Measurements from ENCODE around the gene CCDC198. TPM values are rescaled to one million over a fixed set of nuclear protein-coding genes. Genes with fewer than 3 reads are reported as not detected.

The CCDC198 gene, protein sequence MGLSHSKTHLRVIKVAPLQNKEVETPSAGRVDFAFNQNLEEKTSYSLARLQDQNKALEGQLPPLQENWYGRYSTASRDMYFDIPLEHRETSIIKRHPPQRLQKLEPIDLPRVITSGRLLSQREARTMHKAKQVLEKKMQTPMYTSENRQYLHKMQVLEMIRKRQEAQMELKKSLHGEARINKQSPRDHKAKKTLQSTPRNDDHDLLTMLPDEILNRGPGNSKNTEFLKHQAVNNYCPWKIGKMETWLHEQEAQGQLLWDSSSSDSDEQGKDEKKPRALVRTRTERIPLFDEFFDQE
- total RNA-seq, result 150 and 178 TPM in 2 replicates
- long read RNA-seq, transcript CCDC198-208 (6 exons, 1,187 nt), result major isoform, 44 of 293 reads
- long read RNA-seq, transcript CCDC198-210 (6 exons, 1,030 nt), result minor isoform, 28 of 293 reads
- long read RNA-seq, transcript CCDC198-201 (6 exons, 3,082 nt), result minor isoform, 28 of 293 reads
- long read RNA-seq, partial matches to known transcripts, result 80 of 293 reads
- long read RNA-seq, other reads (novel, unspliced or antisense), result 110 of 293 reads

DNA sequence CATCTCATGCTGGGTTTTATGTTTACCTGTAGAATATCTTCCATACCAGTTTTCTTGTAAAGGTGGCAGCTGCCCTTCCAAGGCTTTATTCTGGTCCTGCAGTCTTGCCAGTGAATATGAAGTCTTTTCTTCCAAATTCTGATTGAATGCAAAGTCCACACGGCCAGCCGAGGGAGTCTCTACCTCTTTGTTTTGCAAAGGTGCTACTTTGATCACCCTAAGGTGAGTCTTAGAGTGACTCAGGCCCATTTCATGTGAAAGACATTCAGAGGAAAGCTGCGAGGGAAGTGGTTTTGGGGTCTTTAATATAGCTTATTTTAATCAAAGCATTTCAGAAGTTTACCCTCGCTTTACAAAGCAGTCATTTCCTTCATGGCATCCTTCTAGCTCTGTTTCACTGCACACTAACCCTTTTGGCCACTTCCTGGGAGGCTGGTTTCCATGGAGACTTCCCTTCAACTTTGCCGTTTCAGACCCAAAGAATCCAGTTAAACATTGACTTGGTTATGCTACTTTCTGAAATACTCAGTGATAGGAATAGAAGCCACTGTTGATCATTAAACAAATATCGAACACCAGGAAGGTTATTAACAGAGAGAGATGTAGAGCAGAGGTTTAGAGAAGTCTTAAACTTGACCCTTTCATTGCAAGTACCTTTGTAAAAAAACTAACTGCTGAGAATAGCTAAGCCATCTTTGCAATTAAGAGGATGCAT is at the start of gene CCDC198:
Gene CCDC198 (minus strand): TSS at position 391 of the 715 bp plus-strand sequence. CDS start 142 bp downstream, at position 249.
- H3K27ac Mint-ChIP-seq, result peak within 1 kb of the TSS; percentile 96
- no peaks in the 10 kb centered on the region for H3K9me3 Mint-ChIP-seq (ENCODE audit: low read depth)
- no peaks in the 10 kb centered on the region for H3K27me3 Mint-ChIP-seq
- TF ChIP-seq, protein P1, sequence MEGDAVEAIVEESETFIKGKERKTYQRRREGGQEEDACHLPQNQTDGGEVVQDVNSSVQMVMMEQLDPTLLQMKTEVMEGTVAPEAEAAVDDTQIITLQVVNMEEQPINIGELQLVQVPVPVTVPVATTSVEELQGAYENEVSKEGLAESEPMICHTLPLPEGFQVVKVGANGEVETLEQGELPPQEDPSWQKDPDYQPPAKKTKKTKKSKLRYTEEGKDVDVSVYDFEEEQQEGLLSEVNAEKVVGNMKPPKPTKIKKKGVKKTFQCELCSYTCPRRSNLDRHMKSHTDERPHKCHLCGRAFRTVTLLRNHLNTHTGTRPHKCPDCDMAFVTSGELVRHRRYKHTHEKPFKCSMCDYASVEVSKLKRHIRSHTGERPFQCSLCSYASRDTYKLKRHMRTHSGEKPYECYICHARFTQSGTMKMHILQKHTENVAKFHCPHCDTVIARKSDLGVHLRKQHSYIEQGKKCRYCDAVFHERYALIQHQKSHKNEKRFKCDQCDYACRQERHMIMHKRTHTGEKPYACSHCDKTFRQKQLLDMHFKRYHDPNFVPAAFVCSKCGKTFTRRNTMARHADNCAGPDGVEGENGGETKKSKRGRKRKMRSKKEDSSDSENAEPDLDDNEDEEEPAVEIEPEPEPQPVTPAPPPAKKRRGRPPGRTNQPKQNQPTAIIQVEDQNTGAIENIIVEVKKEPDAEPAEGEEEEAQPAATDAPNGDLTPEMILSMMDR (IDR thresholded peaks at IDR 0.05; ENCODE audit: unreplicated experiment), result no peak
- H3K36me3 Mint-ChIP-seq (ENCODE audit: insufficient read depth), result peaks cover 11% of the 10 kb centered on the region
- DNase-seq (ENCODE audit: low spot score, unreplicated experiment), result no peak
- peaks cover 50% of the 10 kb centered on the region for H3K4me1 Mint-ChIP-seq (ENCODE audit: low read depth)
- H3K4me3 Mint-ChIP-seq (ENCODE audit: low read depth), result peak within 1 kb of the TSS; percentile 82

DNA sequence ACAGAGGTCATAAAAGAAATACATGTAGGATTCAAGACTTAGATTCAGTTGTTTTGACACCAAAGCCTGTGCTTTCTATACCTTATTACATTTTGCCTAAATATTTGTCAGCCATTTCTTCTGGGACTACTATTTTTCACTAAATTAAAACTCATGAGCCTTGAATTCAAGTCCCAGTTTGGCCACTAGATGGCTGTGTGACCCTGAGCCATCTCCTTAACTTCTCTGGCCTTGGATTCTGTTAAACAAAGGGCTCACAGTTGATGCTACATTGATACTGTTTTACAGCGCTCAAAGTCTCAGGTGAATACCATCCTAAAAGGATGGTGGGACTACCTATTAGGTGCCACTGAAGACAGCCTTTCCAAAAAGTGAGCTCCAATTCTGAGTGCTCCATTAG is 39.6 kb upstream of the CCDC198 start:
- no peaks in the 10 kb centered on the region for H3K36me3 Mint-ChIP-seq (ENCODE audit: insufficient read depth)
- no peak for DNase-seq (ENCODE audit: low spot score, unreplicated experiment)
- H3K27ac Mint-ChIP-seq, result no peak overlapping the region
- H3K4me3 Mint-ChIP-seq (ENCODE audit: low read depth), result no peak overlapping the region
- TF ChIP-seq, protein P1 (IDR thresholded peaks at IDR 0.05; ENCODE audit: unreplicated experiment), result peak; percentile 57
- peaks cover 6% of the 10 kb centered on the region for H3K4me1 Mint-ChIP-seq (ENCODE audit: low read depth)
- H3K9me3 Mint-ChIP-seq (ENCODE audit: low read depth), result no peaks in the 10 kb centered on the region
- H3K27me3 Mint-ChIP-seq, result no peaks in the 10 kb centered on the region

DNA sequence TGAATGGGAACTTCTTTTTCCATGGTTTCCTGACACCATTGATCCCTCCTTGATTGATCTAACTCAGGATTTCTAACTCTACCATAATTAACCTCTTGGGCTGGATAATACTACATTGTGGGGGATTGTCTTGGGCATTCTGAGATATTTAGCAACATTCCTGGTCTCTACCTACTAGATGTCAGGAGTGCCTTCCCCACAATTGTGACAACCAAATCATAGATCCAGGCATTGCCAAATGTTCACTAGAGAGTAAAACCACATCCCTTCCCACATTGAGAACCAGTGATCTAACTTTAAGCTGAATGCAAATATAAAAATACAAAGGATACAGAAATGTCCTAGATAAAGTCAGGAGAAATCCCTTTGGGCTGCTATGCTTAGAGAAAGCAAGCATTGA is 36.9 kb upstream of the CCDC198 start:
- H3K4me1 Mint-ChIP-seq (ENCODE audit: low read depth), result peaks cover 4% of the 10 kb centered on the region
- H3K27ac Mint-ChIP-seq, result no peak overlapping the region
- no peak overlapping the region for H3K4me3 Mint-ChIP-seq (ENCODE audit: low read depth)
- peaks cover 3% of the 10 kb centered on the region for H3K27me3 Mint-ChIP-seq
- no peaks in the 10 kb centered on the region for H3K36me3 Mint-ChIP-seq (ENCODE audit: insufficient read depth)
- H3K9me3 Mint-ChIP-seq (ENCODE audit: low read depth), result peaks cover under 1% of the 10 kb centered on the region
- DNase-seq (ENCODE audit: low spot score, unreplicated experiment), result no peak
- TF ChIP-seq, protein P1 (IDR thresholded peaks at IDR 0.05; ENCODE audit: unreplicated experiment), result no peak

DNA sequence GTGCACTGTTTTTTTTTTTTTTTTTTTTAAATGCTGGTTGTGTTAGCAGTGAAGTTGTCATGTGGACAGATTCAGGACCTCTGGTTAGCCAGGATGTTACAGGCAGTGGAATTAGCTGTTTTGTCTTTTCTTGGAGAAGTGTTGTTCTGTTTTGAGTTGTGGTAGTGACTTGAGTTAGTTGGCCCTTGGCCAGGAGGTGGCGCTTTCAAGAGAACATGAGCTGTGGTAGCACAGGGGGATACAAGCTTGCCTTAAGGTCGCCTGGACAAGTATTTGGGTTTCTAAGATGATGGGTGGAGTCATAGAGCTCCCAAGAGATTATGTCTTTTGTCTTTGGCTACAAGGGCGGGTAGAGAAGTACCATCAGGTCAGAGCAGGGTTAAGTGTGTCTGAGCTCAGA is 33.3 kb upstream of the CCDC198 start:
- TF ChIP-seq, protein P1 (IDR thresholded peaks at IDR 0.05; ENCODE audit: unreplicated experiment), result peak; percentile 31
- DNase-seq (ENCODE audit: low spot score, unreplicated experiment), result no peak
- Mint-ChIP-seq H3K9me3 (ENCODE audit: low read depth) (peaks cover 20% of the 10 kb centered on the region), H3K27ac (no peak overlapping the region), H3K27me3 (peaks cover 3% of the 10 kb centered on the region), H3K36me3 (ENCODE audit: insufficient read depth) (peaks cover 4% of the 10 kb centered on the region), H3K4me3 (ENCODE audit: low read depth) (no peak overlapping the region), H3K4me1 (ENCODE audit: low read depth) (peaks cover 4% of the 10 kb centered on the region)

DNA sequence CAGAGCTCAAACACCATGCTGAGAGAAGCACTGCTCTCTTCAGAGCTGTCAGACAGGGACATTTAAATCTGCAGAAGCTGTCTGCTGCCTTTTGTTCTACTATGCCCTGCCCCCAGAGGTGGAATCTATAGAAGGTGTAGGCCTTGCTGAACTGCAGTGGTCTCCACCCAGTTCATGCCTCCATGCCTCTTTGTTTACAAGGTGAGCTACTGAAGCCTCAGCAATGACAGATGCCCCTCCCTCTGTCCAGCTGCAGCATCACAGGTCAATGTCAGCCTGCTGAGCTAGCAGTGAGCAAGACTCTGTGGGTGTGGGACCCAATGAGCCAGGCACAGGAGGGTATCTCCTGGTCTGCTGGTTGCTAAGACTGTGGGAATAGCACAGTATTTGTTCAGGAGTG is 25.4 kb upstream of the CCDC198 start:
- Mint-ChIP-seq H3K36me3 (ENCODE audit: insufficient read depth) (peaks cover 5% of the 10 kb centered on the region), H3K4me3 (ENCODE audit: low read depth) (no peak overlapping the region), H3K27ac (no peak overlapping the region), H3K9me3 (ENCODE audit: low read depth) (peaks cover 51% of the 10 kb centered on the region), H3K27me3 (no peaks in the 10 kb centered on the region), H3K4me1 (ENCODE audit: low read depth) (no peaks in the 10 kb centered on the region)
- no peak for DNase-seq (ENCODE audit: low spot score, unreplicated experiment)
- TF ChIP-seq, protein P1 (IDR thresholded peaks at IDR 0.05; ENCODE audit: unreplicated experiment), result no peak

All from progenitor cell of endocrine pancreas (in vitro differentiated cells).